ENCODE measurements around the gene DCTPP1. TPM values are rescaled to one million over a fixed set of nuclear protein-coding genes. Genes with fewer than 3 reads are reported as not detected.

Gene DCTPP1
- total and polyA plus RNA-seq, 9 of the 15 experiments (the other 6 are each of a cell fraction or from before 2014, with no cell fraction given) = 45.0 to 132 (median 80.6) TPM

GRCh38 chr16:30474684-30475083 is 44.9 kb upstream of the DCTPP1 start (continued):
- TF ChIP-seq ZNF79 (CRISPR knock-in tag; IDR thresholded peaks at IDR 0.05; ENCODE audit: low read depth) (no peak), PML (IDR thresholded peaks at IDR 0.05; ENCODE audit: low read length) (no peak)

DNA sequence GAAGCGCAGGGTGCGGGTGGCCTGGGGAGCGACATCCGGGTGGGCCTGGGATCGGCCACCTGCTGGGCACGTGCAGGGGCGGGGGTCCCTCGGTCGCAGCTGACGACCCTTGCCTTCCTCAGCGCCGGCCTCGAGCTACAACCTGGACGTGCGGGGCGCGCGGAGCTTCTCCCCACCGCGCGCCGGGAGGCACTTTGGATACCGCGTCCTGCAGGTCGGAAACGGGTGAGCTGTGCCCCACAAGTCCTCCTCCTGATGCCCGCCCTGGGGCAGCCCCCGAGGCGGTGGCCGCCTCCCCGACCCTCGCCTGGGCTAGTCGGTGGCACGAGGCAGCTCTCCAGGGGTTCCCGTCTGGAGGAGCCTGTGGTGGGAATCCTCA is 44.2 kb upstream of the DCTPP1 start:
- no peak for FAIRE-seq
- Histone ChIP-seq H3K4me1 (replicated peaks in 1 of 2; ENCODE audit: control insufficient read depth in 2 of 2, insufficient read depth in 2 of 2, low read length in 2 of 2) (peaks cover 0 to 15% of the 10 kb centered on the region in 2 experiments; a peak in 1 of 5 replicates), H3K9me3 (replicated peaks; ENCODE audit: control insufficient read depth, insufficient read depth, low read depth, low read length) (no peaks in the 10 kb centered on the region), H3K9me1 (ENCODE audit: control insufficient read depth, insufficient read depth, low read length) (no peaks in the 10 kb centered on the region), H3K27ac (ENCODE audit: extremely low read depth, low read depth, low read length) (no peak overlapping the region), H3K4me3 (no peak overlapping the region), H3K36me3 (ENCODE audit: control insufficient read depth, insufficient read depth, low read length) (no peaks in the 10 kb centered on the region), H2AFZ (ENCODE audit: low read depth, low read length) (no peak overlapping the region), H3K9ac (ENCODE audit: insufficient read depth in 1 of 2, low read depth in 2 of 2, low read length in 2 of 2) (0 out of 4 replicates have a peak overlapping the region, but pooled peaks of 1 of the 2 experiments have one; percentile 2), H3K79me2 (ENCODE audit: control insufficient read depth, insufficient read depth, low read length) (no peaks in the 10 kb centered on the region), H4K20me1 (replicated peaks; ENCODE audit: control insufficient read depth, insufficient read depth, low read length) (no peaks in the 10 kb centered on the region), H3K4me2 (ENCODE audit: insufficient read depth, low read length) (no peak overlapping the region), H3K27me3 (ENCODE audit: control insufficient read depth in 2 of 2, insufficient read depth in 2 of 2, low read length in 2 of 2) (no peaks in the 10 kb centered on the region)
- TF ChIP-seq GTF3C2 (IDR thresholded peaks at IDR 0.05; ENCODE audit: borderline replicate concordance, extremely low read depth, insufficient read length) (no peak), ZNF592 (IDR thresholded peaks at IDR 0.05) (no peak), ZNF551 (CRISPR knock-in tag; IDR thresholded peaks at IDR 0.05) (no peak), E2F1 (CRISPR knock-in tag; IDR thresholded peaks at IDR 0.05) (no peak), NR2F6 (CRISPR knock-in tag; IDR thresholded peaks at IDR 0.05) (no peak), BMI1 (IDR thresholded peaks at IDR 0.05; ENCODE audit: low read length) (no peak), ARID2 (IDR thresholded peaks at IDR 0.05) (no peak), ZSCAN32 (CRISPR knock-in tag; IDR thresholded peaks at IDR 0.05) (no peak)
- WGBS (ENCODE audit: insufficient coverage, low coverage, missing lambda C conversion rate) = 52% methylated on average over 17 of the region's 35 CpGs
- ChIA-PET POLR2A (no interaction called here), CTCF (ENCODE audit: low intra/inter-chr PET ratio) (no interaction called here)
- ATAC-seq = no peak
- DNase-seq (ENCODE audit: extremely low read depth in 1 of 4, low spot score in 3 of 4) = no peak
- in situ Hi-C loops (cut with MboI) (no loop called here), intact Hi-C loops (cut with micrococcal nuclease) (no loop called here)
- no TSS peak for BruUV-seq (replicated peaks)

All from K562 (cell line).